ENCODE measurements around the gene THSD7B. TPM values are rescaled to one million over a fixed set of nuclear protein-coding genes. Genes with fewer than 3 reads are reported as not detected.

The THSD7B gene
- total and polyA plus RNA-seq, 2 experiments from 2014 or later, result 0.86 to 3.8 TPM

DNA sequence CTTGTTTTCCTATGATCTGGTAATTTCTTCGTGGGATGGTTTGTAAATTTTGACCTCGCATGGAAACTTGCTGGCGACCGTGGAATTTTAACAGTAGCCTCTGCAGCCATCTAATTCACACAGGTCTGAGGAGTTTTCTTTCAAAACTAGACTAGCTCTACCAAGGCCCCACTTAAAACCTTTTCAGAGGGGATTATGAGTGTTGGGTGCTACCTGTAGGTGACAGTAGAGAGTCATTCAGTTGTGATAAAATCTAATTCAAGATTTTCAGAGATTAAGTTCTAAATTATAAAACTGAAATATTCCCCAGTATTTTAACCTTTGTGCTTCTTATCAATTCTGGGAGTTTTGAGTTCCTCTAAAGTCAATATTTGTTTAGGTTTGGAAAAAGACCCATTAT lies 31.0 kb downstream of the THSD7B start:
- Mint-ChIP-seq H3K27ac (no peak overlapping the region), H3K4me1 (peaks cover 6% of the 10 kb centered on the region), H3K4me3 (no peak overlapping the region), H3K36me3 (ENCODE audit: low read depth) (no peaks in the 10 kb centered on the region), H3K27me3 (ENCODE audit: insufficient read depth, low read depth, poor library complexity) (no peaks in the 10 kb centered on the region), H3K9me3 (no peaks in the 10 kb centered on the region)
- H3K27ac ChIP-seq (ENCODE audit: low read depth), result no peak overlapping the region
- H3K4me3 ChIP-seq, result no peak overlapping the region
- peaks cover 2% of the 10 kb centered on the region; the same call in 1 of the 2 replicates for H3K9me2 ChIP-seq (ENCODE audit: insufficient read depth)
- TF ChIP-seq, protein P1, sequence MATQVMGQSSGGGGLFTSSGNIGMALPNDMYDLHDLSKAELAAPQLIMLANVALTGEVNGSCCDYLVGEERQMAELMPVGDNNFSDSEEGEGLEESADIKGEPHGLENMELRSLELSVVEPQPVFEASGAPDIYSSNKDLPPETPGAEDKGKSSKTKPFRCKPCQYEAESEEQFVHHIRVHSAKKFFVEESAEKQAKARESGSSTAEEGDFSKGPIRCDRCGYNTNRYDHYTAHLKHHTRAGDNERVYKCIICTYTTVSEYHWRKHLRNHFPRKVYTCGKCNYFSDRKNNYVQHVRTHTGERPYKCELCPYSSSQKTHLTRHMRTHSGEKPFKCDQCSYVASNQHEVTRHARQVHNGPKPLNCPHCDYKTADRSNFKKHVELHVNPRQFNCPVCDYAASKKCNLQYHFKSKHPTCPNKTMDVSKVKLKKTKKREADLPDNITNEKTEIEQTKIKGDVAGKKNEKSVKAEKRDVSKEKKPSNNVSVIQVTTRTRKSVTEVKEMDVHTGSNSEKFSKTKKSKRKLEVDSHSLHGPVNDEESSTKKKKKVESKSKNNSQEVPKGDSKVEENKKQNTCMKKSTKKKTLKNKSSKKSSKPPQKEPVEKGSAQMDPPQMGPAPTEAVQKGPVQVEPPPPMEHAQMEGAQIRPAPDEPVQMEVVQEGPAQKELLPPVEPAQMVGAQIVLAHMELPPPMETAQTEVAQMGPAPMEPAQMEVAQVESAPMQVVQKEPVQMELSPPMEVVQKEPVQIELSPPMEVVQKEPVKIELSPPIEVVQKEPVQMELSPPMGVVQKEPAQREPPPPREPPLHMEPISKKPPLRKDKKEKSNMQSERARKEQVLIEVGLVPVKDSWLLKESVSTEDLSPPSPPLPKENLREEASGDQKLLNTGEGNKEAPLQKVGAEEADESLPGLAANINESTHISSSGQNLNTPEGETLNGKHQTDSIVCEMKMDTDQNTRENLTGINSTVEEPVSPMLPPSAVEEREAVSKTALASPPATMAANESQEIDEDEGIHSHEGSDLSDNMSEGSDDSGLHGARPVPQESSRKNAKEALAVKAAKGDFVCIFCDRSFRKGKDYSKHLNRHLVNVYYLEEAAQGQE (IDR thresholded peaks at IDR 0.05; ENCODE audit: unreplicated experiment), result no peak
- TF ChIP-seq, protein P2, sequence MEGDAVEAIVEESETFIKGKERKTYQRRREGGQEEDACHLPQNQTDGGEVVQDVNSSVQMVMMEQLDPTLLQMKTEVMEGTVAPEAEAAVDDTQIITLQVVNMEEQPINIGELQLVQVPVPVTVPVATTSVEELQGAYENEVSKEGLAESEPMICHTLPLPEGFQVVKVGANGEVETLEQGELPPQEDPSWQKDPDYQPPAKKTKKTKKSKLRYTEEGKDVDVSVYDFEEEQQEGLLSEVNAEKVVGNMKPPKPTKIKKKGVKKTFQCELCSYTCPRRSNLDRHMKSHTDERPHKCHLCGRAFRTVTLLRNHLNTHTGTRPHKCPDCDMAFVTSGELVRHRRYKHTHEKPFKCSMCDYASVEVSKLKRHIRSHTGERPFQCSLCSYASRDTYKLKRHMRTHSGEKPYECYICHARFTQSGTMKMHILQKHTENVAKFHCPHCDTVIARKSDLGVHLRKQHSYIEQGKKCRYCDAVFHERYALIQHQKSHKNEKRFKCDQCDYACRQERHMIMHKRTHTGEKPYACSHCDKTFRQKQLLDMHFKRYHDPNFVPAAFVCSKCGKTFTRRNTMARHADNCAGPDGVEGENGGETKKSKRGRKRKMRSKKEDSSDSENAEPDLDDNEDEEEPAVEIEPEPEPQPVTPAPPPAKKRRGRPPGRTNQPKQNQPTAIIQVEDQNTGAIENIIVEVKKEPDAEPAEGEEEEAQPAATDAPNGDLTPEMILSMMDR (conservative IDR thresholded peaks at IDR 0.05; ENCODE audit: low read depth in 2 of 2), result peak; percentile 55 to 72
- no peaks in the 10 kb centered on the region for H3K36me3 ChIP-seq (ENCODE audit: insufficient read depth)
- no peaks in the 10 kb centered on the region for H3K27me3 ChIP-seq (ENCODE audit: insufficient read depth)
- no peaks in the 10 kb centered on the region for H3F3A ChIP-seq (replicated peaks; ENCODE audit: low read depth)
- DNase-seq (ENCODE audit: low spot score), result peak; percentile 43
- H2AFZ ChIP-seq, result no peak overlapping the region
- H3K4me2 ChIP-seq, result no peak overlapping the region
- no peaks in the 10 kb centered on the region for H3K4me1 ChIP-seq (ENCODE audit: insufficient read depth)
- H4K20me1 ChIP-seq (replicated peaks; ENCODE audit: insufficient read depth), result no peaks in the 10 kb centered on the region
- no peaks in the 10 kb centered on the region for H3K79me2 ChIP-seq (replicated peaks; ENCODE audit: insufficient read depth)
- ATAC-seq, result peak; percentile 40; the same call in 2 of the 3 replicates

DNA sequence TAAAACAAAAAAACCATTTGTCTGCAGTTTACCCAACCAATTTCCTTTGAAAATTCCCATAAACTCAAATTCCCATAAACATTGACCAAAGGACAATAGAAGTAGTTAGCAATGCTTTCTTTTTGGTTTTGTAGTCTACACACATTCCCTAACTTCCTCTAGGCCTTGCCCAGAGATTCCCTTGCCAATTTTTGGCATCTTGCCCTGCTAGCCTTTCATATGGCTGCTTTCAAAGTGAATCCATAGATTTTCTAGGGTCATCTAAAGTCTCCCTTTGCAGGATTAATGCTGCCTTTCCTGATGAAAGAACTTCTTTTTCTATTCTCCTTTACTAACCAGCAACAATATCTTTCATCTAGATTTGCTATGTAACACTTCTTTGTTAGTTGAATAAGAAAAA lies 33.4 kb downstream of the THSD7B start:
- Mint-ChIP-seq H3K27me3 (ENCODE audit: insufficient read depth, low read depth, poor library complexity) (no peaks in the 10 kb centered on the region), H3K9me3 (no peaks in the 10 kb centered on the region), H3K4me3 (no peak overlapping the region), H3K27ac (no peak overlapping the region), H3K36me3 (ENCODE audit: low read depth) (no peaks in the 10 kb centered on the region), H3K4me1 (peaks cover 6% of the 10 kb centered on the region)
- Histone ChIP-seq H3K27me3 (ENCODE audit: insufficient read depth) (no peaks in the 10 kb centered on the region), H4K20me1 (replicated peaks; ENCODE audit: insufficient read depth) (no peaks in the 10 kb centered on the region), H3K4me1 (ENCODE audit: insufficient read depth) (no peaks in the 10 kb centered on the region), H3K27ac (ENCODE audit: low read depth) (no peak overlapping the region), H3K79me2 (replicated peaks; ENCODE audit: insufficient read depth) (no peaks in the 10 kb centered on the region), H3F3A (replicated peaks; ENCODE audit: low read depth) (no peaks in the 10 kb centered on the region), H3K9me2 (ENCODE audit: insufficient read depth) (peaks cover 4% of the 10 kb centered on the region; the same call in 1 of the 2 replicates), H3K4me2 (no peak overlapping the region), H2AFZ (no peak overlapping the region), H3K4me3 (no peak overlapping the region), H3K36me3 (ENCODE audit: insufficient read depth) (no peaks in the 10 kb centered on the region)
- ATAC-seq, result no peak
- no peak for DNase-seq (ENCODE audit: low spot score)
- no peak for TF ChIP-seq ZNF331 (CRISPR knock-in tag; IDR thresholded peaks at IDR 0.05; ENCODE audit: low read depth)
- TF ChIP-seq, protein P3, sequence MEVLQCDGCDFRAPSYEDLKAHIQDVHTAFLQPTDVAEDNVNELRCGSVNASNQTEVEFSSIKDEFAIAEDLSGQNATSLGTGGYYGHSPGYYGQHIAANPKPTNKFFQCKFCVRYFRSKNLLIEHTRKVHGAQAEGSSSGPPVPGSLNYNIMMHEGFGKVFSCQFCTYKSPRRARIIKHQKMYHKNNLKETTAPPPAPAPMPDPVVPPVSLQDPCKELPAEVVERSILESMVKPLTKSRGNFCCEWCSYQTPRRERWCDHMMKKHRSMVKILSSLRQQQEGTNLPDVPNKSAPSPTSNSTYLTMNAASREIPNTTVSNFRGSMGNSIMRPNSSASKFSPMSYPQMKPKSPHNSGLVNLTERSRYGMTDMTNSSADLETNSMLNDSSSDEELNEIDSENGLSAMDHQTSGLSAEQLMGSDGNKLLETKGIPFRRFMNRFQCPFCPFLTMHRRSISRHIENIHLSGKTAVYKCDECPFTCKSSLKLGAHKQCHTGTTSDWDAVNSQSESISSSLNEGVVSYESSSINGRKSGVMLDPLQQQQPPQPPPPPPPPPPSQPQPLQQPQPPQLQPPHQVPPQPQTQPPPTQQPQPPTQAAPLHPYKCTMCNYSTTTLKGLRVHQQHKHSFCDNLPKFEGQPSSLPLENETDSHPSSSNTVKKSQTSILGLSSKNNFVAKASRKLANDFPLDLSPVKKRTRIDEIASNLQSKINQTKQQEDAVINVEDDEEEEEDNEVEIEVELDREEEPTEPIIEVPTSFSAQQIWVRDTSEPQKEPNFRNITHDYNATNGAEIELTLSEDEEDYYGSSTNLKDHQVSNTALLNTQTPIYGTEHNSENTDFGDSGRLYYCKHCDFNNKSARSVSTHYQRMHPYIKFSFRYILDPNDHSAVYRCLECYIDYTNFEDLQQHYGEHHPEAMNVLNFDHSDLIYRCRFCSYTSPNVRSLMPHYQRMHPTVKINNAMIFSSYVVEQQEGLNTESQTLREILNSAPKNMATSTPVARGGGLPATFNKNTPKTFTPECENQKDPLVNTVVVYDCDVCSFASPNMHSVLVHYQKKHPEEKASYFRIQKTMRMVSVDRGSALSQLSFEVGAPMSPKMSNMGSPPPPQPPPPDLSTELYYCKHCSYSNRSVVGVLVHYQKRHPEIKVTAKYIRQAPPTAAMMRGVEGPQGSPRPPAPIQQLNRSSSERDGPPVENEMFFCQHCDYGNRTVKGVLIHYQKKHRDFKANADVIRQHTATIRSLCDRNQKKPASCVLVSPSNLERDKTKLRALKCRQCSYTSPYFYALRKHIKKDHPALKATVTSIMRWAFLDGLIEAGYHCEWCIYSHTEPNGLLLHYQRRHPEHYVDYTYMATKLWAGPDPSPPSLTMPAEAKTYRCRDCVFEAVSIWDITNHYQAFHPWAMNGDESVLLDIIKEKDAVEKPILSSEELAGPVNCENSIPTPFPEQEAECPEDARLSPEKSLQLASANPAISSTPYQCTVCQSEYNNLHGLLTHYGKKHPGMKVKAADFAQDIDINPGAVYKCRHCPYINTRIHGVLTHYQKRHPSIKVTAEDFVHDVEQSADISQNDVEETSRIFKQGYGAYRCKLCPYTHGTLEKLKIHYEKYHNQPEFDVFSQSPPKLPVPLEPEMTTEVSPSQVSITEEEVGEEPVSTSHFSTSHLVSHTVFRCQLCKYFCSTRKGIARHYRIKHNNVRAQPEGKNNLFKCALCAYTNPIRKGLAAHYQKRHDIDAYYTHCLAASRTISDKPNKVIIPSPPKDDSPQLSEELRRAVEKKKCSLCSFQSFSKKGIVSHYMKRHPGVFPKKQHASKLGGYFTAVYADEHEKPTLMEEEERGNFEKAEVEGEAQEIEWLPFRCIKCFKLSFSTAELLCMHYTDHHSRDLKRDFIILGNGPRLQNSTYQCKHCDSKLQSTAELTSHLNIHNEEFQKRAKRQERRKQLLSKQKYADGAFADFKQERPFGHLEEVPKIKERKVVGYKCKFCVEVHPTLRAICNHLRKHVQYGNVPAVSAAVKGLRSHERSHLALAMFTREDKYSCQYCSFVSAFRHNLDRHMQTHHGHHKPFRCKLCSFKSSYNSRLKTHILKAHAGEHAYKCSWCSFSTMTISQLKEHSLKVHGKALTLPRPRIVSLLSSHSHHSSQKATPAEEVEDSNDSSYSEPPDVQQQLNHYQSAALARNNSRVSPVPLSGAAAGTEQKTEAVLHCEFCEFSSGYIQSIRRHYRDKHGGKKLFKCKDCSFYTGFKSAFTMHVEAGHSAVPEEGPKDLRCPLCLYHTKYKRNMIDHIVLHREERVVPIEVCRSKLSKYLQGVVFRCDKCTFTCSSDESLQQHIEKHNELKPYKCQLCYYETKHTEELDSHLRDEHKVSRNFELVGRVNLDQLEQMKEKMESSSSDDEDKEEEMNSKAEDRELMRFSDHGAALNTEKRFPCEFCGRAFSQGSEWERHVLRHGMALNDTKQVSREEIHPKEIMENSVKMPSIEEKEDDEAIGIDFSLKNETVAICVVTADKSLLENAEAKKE (CRISPR knock-in tag; IDR thresholded peaks at IDR 0.05), result no peak
- TF ChIP-seq, protein P4, sequence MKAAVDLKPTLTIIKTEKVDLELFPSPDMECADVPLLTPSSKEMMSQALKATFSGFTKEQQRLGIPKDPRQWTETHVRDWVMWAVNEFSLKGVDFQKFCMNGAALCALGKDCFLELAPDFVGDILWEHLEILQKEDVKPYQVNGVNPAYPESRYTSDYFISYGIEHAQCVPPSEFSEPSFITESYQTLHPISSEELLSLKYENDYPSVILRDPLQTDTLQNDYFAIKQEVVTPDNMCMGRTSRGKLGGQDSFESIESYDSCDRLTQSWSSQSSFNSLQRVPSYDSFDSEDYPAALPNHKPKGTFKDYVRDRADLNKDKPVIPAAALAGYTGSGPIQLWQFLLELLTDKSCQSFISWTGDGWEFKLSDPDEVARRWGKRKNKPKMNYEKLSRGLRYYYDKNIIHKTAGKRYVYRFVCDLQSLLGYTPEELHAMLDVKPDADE (IDR thresholded peaks at IDR 0.05), result no peak
- no peak for TF ChIP-seq CREB1 (CRISPR knock-in tag; IDR thresholded peaks at IDR 0.05; ENCODE audit: low read depth)
